SK-N-SH (cell line): ENCODE measurements around the gene SLC27A3.
"Not testable (repeated sequence)": the region's sequence is repeated elsewhere in the genome, so short reads cannot be mapped to it uniquely, and the experiment has no call there.

Experiments used
- CTCF ChIP-seq: fragments of 200-600 bp; sonication (generic); IDR thresholded peaks from 2 replicates; pipeline ENCODE4 v1.6.1; 2017; ENCODE audit warnings: antibody characterized with exemption, mild to moderate bottlenecking, moderate library complexity
- MEF2A ChIP-seq: IDR thresholded peaks from 2 replicates; pipeline ENCODE4 v1.4.0; 2012; ENCODE audit warnings: low read depth, borderline replicate concordance
- PBX3 ChIP-seq: IDR thresholded peaks from 2 replicates; pipeline ENCODE4; 2012
- USF2 ChIP-seq: fragments of 150-350 bp; IDR thresholded peaks from 2 replicates; pipeline ENCODE4 v1.6.1; 2017; ENCODE audit warnings: antibody characterized with exemption, low read length, low read depth, borderline replicate concordance

- not testable (repeated sequence) for TF ChIP-seq CTCF, PBX3, MEF2A, USF2
These were observed 7.4 kb downstream of the SLC27A3 start for GRCh38 chr1:153782648-153783047.
